ENCODE results near the gene NKAPD1. TPM values are rescaled to one million over a fixed set of nuclear protein-coding genes. Genes with fewer than 3 reads are reported as not detected.
A peak's percentile ranks its signal among the peaks of the same experiment; 100 is the strongest.

Gene NKAPD1
- total and polyA plus RNA-seq, 2 of the 13 experiments (the other 11 are each of a cell fraction or from before 2014, with no cell fraction given) = 11.2 to 22.5 TPM

- TF ChIP-seq PREB (CRISPR knock-in tag; IDR thresholded peaks at IDR 0.05) (no peak), ZNF784 (CRISPR knock-in tag; IDR thresholded peaks at IDR 0.05; ENCODE audit: borderline replicate concordance) (no peak; the same call in 1 of the 2 replicates), ZNF460 (CRISPR knock-in tag; IDR thresholded peaks at IDR 0.05; ENCODE audit: borderline replicate concordance) (peak; percentile 45; the same call in 1 of the 2 replicates), ZNF331 (CRISPR knock-in tag; IDR thresholded peaks at IDR 0.05) (peak; percentile 63), HNRNPLL (IDR thresholded peaks at IDR 0.05; ENCODE audit: low read depth, low read length, poor library complexity, severe bottlenecking) (peak; percentile 99), GATA4 (IDR thresholded peaks at IDR 0.05; ENCODE audit: borderline replicate concordance, low read depth) (0 out of 2 replicates have a peak, but pooled peaks have one; percentile 42), ZNF142 (CRISPR knock-in tag; IDR thresholded peaks at IDR 0.05) (0 out of 2 replicates have a peak, but pooled peaks have one; percentile 52), MXD1 (CRISPR knock-in tag; IDR thresholded peaks at IDR 0.05) (peak; percentile 78), HNRNPL (IDR thresholded peaks at IDR 0.05; ENCODE audit: low read depth, low read length) (0 out of 2 replicates have a peak, but pooled peaks have one; percentile 46), ATF3 (CRISPR knock-in tag; IDR thresholded peaks at IDR 0.05) (no peak; the same call in 1 of the 2 replicates), CEBPB (IDR thresholded peaks at IDR 0.05; ENCODE audit: borderline replicate concordance, low read depth, low read length) (no peak), ZNF639 (CRISPR knock-in tag; conservative IDR thresholded peaks at IDR 0.05) (no peak), TAF1 (CRISPR knock-in tag; IDR thresholded peaks at IDR 0.05) (peak; percentile 91), ZNF121 (CRISPR knock-in tag; IDR thresholded peaks at IDR 0.05) (0 out of 2 replicates have a peak, but pooled peaks have one; percentile 3), ZNF468 (CRISPR knock-in tag; IDR thresholded peaks at IDR 0.05) (no peak), KDM5B (CRISPR knock-in tag; IDR thresholded peaks at IDR 0.05; ENCODE audit: borderline replicate concordance) (peak; percentile 98; the same call in 1 of the 2 replicates), SALL1 (CRISPR knock-in tag; IDR thresholded peaks at IDR 0.05) (peak; percentile 78), JUNB (CRISPR knock-in tag; IDR thresholded peaks at IDR 0.05; ENCODE audit: borderline replicate concordance) (no peak)
Measured at GRCh38 chr11:112024773-112025678, 49.1 kb upstream of the NKAPD1 start, which contains the start of gene DLAT (continued).
